HG02759 (cell line): ENCODE results near the gene KCNQ2.

Source experiments
- ATAC-seq: cut with Tn5 transposase; IDR thresholded peaks from one replicate; pipeline ENCODE4 v1.9.1; 2021; ENCODE audit warnings: mild to moderate bottlenecking, moderate library complexity; ENCODE audit not compliant: unreplicated experiment

Gene KCNQ2

GRCh38 chr20:63472862-63473390, 471 bp upstream of the KCNQ2 start:
- ATAC-seq, result no peak

- ATAC-seq, result no peak
These were observed 806 bp downstream of the KCNQ2 start for GRCh38 chr20:63471717-63471980.

GRCh38 chr20:63471002-63471716, 1.3 kb downstream of the KCNQ2 start:
- ATAC-seq, result no peak

GRCh38 chr20:63470410-63470809, 2.0 kb downstream of the KCNQ2 start:
- no peak for ATAC-seq

- ATAC-seq, result no peak
These were observed 2.7 kb downstream of the KCNQ2 start for GRCh38 chr20:63469713-63470101.

GRCh38 chr20:63469019-63469712, 3.3 kb downstream of the KCNQ2 start:
- no peak for ATAC-seq

- no peak for ATAC-seq
These were observed 4.0 kb downstream of the KCNQ2 start for GRCh38 chr20:63468421-63468820.

- no peak for ATAC-seq
These were observed 5.0 kb downstream of the KCNQ2 start for GRCh38 chr20:63467294-63468083.

GRCh38 chr20:63466861-63467260, 5.6 kb downstream of the KCNQ2 start:
- ATAC-seq, result no peak

GRCh38 chr20:63466250-63466825, 6.1 kb downstream of the KCNQ2 start:
- no peak for ATAC-seq

- no peak for ATAC-seq
These were observed 6.8 kb downstream of the KCNQ2 start for GRCh38 chr20:63465380-63466249.

- ATAC-seq, result no peak
These were observed 8.2 kb downstream of the KCNQ2 start for GRCh38 chr20:63464289-63464635.

GRCh38 chr20:63463400-63464288, 8.8 kb downstream of the KCNQ2 start:
- no peak for ATAC-seq

GRCh38 chr20:63462244-63462643, 10.2 kb downstream of the KCNQ2 start:
- ATAC-seq, result no peak

- no peak for ATAC-seq
These were observed 11.2 kb downstream of the KCNQ2 start for GRCh38 chr20:63461104-63461763.

- no peak for ATAC-seq
These were observed 13.4 kb downstream of the KCNQ2 start for GRCh38 chr20:63459070-63459380.

GRCh38 chr20:63458170-63459069, 14.0 kb downstream of the KCNQ2 start:
- ATAC-seq, result no peak

- no peak for ATAC-seq
These were observed 14.7 kb downstream of the KCNQ2 start for GRCh38 chr20:63457737-63458136.
